CD4-positive, alpha-beta T cell treated with Interleukin-4 for 1 hour (primary cell): ENCODE results near the gene LTBP1.

Source experiments
- DNase-seq, 2 donors: peaks; one replicate each; pipeline ENCODE4 v3.0.0-alpha.2; 2020 to 2022

LTBP1 gene

GRCh38 chr2:33277002-33277426 is 330.3 kb downstream of the LTBP1 start:
- DNase-seq: no peak

- no peak for DNase-seq
Observed at GRCh38 chr2:33278245-33278943, 331.6 kb downstream of the LTBP1 start.

GRCh38 chr2:33284287-33284686 is 337.5 kb downstream of the LTBP1 start:
- no peak for DNase-seq

- DNase-seq: no peak
Observed at GRCh38 chr2:33287507-33288005, 340.8 kb downstream of the LTBP1 start.

GRCh38 chr2:33288011-33288410 is 341.3 kb downstream of the LTBP1 start:
- DNase-seq: no peak

GRCh38 chr2:33289961-33290360 is 343.2 kb downstream of the LTBP1 start:
- no peak for DNase-seq

- no peak for DNase-seq
Observed at GRCh38 chr2:33291278-33292013, 344.7 kb downstream of the LTBP1 start.

- DNase-seq: no peak
Observed at GRCh38 chr2:33292063-33292462, 345.3 kb downstream of the LTBP1 start.

GRCh38 chr2:33292981-33293595 is 346.3 kb downstream of the LTBP1 start:
- no peak for DNase-seq

- DNase-seq: no peak
Observed at GRCh38 chr2:33298233-33298632, 351.5 kb downstream of the LTBP1 start.

GRCh38 chr2:33301355-33301754 is 354.6 kb downstream of the LTBP1 start:
- DNase-seq: no peak

GRCh38 chr2:33302348-33302747 is 355.6 kb downstream of the LTBP1 start:
- DNase-seq: no peak

- DNase-seq: no peak
Observed at GRCh38 chr2:33304032-33304864, 357.5 kb downstream of the LTBP1 start.

GRCh38 chr2:33307659-33308270 is 361.0 kb downstream of the LTBP1 start:
- DNase-seq: no peak

- DNase-seq: no peak
Observed at GRCh38 chr2:33312355-33312754, 365.6 kb downstream of the LTBP1 start.

- no peak for DNase-seq
Observed at GRCh38 chr2:33313039-33313438, 366.3 kb downstream of the LTBP1 start.

- no peak for DNase-seq
Observed at GRCh38 chr2:33314541-33314940, 367.8 kb downstream of the LTBP1 start.

- DNase-seq: no peak
Observed at GRCh38 chr2:33316328-33316727, 369.6 kb downstream of the LTBP1 start.

- DNase-seq: no peak
Observed at GRCh38 chr2:33317369-33318007, 370.7 kb downstream of the LTBP1 start.

GRCh38 chr2:33318456-33318855 is 371.7 kb downstream of the LTBP1 start:
- DNase-seq: no peak

GRCh38 chr2:33320573-33320972 is 373.8 kb downstream of the LTBP1 start:
- DNase-seq: no peak

- DNase-seq: no peak
Observed at GRCh38 chr2:33321236-33321771, 374.6 kb downstream of the LTBP1 start.
